DOHH2 (cell line): ENCODE data around the gene SLCO1C1.
A peak's percentile ranks its signal among the peaks of the same experiment; 100 is the strongest.

Experiments
- H3F3A ChIP-seq: fragments of 200-600 bp; sonication (generic), shearing (Covaris generic); 2 replicates; pipeline ENCODE4 v1.6.0; 2016; ENCODE audit warnings: antibody characterized with exemption, mild to moderate bottlenecking; ENCODE audit not compliant: control insufficient read depth, insufficient read depth
- H3K27ac ChIP-seq: fragments of 200-600 bp; sonication (generic); 2 replicates; pipeline ENCODE4 v1.5.1; 2014; ENCODE audit warnings: low read depth, mild to moderate bottlenecking, low read length, moderate library complexity
- H3K27me3 ChIP-seq: fragments of 200-600 bp; sonication (generic); 2 replicates; pipeline ENCODE4 v1.6.1; 2014; ENCODE audit warnings: mild to moderate bottlenecking, low read length, mixed read lengths; ENCODE audit not compliant: control insufficient read depth
- H3K36me3 ChIP-seq: fragments of 200-600 bp; sonication (generic); 2 replicates; pipeline ENCODE4 v1.6.1; 2014; ENCODE audit warnings: mild to moderate bottlenecking, low read length, moderate library complexity, mixed read lengths; ENCODE audit not compliant: control insufficient read depth
- H3K4me1 ChIP-seq: fragments of 200-600 bp; sonication (generic); 2 replicates; pipeline ENCODE4 v1.6.1; 2014; ENCODE audit warnings: mild to moderate bottlenecking, low read length, mixed read lengths; ENCODE audit not compliant: control insufficient read depth
- H3K4me2 ChIP-seq: fragments of 200-600 bp; sonication (generic); 2 replicates; pipeline ENCODE4 v1.6.0; 2014; ENCODE audit warnings: mild to moderate bottlenecking, low read length, moderate library complexity
- H3K4me3 ChIP-seq: fragments of 200-600 bp; sonication (generic); 2 replicates; pipeline ENCODE4 v1.5.1; 2014; ENCODE audit warnings: mild to moderate bottlenecking, low read length, mixed read lengths
- H3K79me2 ChIP-seq: fragments of 200-600 bp; sonication (generic); 2 replicates; pipeline ENCODE4 v1.6.1; 2014; ENCODE audit warnings: mild to moderate bottlenecking, low read length, mixed read lengths; ENCODE audit not compliant: control insufficient read depth
- H3K9me2 ChIP-seq: fragments of 200-600 bp; sonication (generic); replicated peaks from 2 replicates; pipeline ENCODE4 v1.6.1; 2014; ENCODE audit warnings: mild to moderate bottlenecking, low read length, mixed read lengths; ENCODE audit not compliant: control insufficient read depth
- H3K9me3 ChIP-seq: fragments of 200-600 bp; sonication (generic); 2 replicates; pipeline ENCODE4 v1.6.1; 2014; ENCODE audit warnings: antibody characterized with exemption, low read length, mixed read lengths; ENCODE audit not compliant: control insufficient read depth, insufficient read depth
- H4K20me1 ChIP-seq: fragments of 200-600 bp; sonication (generic); 2 replicates; pipeline ENCODE4 v1.6.0; 2014; ENCODE audit warnings: low read depth, mild to moderate bottlenecking, antibody characterized with exemption, low read length, moderate library complexity; ENCODE audit not compliant: control insufficient read depth, insufficient read depth
- EZH2phosphoT487 ChIP-seq: fragments of 200-600 bp; sonication (generic); IDR thresholded peaks from 2 replicates; pipeline ENCODE4 v1.6.1; 2017; ENCODE audit warnings: borderline replicate concordance, mild to moderate bottlenecking, antibody characterized with exemption, low read length, moderate library complexity, mixed read lengths
- TF ChIP-seq, protein P1 (sequence below): fragments of 200-600 bp; sonication (generic); IDR thresholded peaks from one replicate; pipeline ENCODE4 v1.5.1; 2014; ENCODE audit warnings: antibody characterized with exemption, mild to moderate bottlenecking, low read depth, low read length; ENCODE audit not compliant: poor library complexity, severe bottlenecking

The SLCO1C1 gene, protein sequence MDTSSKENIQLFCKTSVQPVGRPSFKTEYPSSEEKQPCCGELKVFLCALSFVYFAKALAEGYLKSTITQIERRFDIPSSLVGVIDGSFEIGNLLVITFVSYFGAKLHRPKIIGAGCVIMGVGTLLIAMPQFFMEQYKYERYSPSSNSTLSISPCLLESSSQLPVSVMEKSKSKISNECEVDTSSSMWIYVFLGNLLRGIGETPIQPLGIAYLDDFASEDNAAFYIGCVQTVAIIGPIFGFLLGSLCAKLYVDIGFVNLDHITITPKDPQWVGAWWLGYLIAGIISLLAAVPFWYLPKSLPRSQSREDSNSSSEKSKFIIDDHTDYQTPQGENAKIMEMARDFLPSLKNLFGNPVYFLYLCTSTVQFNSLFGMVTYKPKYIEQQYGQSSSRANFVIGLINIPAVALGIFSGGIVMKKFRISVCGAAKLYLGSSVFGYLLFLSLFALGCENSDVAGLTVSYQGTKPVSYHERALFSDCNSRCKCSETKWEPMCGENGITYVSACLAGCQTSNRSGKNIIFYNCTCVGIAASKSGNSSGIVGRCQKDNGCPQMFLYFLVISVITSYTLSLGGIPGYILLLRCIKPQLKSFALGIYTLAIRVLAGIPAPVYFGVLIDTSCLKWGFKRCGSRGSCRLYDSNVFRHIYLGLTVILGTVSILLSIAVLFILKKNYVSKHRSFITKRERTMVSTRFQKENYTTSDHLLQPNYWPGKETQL

DNA sequence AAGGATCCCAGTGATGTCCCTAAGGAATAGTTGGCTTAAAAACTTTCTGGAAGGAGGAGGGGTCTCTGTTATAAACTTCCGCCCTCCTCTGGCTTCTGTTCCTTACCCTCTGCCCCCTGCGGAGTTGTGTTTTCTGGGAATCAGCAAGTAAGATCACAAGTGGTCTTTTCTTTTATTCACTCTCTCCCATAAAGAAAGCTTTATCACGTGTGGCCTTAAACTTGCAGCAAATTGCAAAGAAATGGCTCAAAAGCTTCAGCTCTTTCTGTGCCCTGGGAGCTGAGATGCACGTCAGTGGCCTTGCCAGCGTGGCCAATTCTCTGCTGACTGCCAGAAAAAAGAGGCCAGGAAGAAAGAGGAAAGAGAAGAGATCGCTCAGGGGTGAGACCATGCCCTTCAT lies at the start of gene SLCO1C1:
TSS of gene SLCO1C1 (plus strand) at position 101 of the 400 bp plus-strand sequence. CDS start 4,245 bp downstream, outside the sequence.
- Histone ChIP-seq H3K79me2 (no peaks in the 10 kb centered on the region), H3K4me2 (no peak within 1 kb of the TSS), H3K9me2 (no peaks in the 10 kb centered on the region), H3K27me3 (no peaks in the 10 kb centered on the region), H3F3A (no peaks in the 10 kb centered on the region), H3K9me3 (no peaks in the 10 kb centered on the region), H3K4me3 (no peak within 1 kb of the TSS), H3K27ac (no peak within 1 kb of the TSS), H3K4me1 (no peaks in the 10 kb centered on the region), H4K20me1 (no peaks in the 10 kb centered on the region), H3K36me3 (no peaks in the 10 kb centered on the region)
- TF ChIP-seq EZH2phosphoT487 = no peak
- TF ChIP-seq, protein P1, sequence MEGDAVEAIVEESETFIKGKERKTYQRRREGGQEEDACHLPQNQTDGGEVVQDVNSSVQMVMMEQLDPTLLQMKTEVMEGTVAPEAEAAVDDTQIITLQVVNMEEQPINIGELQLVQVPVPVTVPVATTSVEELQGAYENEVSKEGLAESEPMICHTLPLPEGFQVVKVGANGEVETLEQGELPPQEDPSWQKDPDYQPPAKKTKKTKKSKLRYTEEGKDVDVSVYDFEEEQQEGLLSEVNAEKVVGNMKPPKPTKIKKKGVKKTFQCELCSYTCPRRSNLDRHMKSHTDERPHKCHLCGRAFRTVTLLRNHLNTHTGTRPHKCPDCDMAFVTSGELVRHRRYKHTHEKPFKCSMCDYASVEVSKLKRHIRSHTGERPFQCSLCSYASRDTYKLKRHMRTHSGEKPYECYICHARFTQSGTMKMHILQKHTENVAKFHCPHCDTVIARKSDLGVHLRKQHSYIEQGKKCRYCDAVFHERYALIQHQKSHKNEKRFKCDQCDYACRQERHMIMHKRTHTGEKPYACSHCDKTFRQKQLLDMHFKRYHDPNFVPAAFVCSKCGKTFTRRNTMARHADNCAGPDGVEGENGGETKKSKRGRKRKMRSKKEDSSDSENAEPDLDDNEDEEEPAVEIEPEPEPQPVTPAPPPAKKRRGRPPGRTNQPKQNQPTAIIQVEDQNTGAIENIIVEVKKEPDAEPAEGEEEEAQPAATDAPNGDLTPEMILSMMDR = no peak

DNA sequence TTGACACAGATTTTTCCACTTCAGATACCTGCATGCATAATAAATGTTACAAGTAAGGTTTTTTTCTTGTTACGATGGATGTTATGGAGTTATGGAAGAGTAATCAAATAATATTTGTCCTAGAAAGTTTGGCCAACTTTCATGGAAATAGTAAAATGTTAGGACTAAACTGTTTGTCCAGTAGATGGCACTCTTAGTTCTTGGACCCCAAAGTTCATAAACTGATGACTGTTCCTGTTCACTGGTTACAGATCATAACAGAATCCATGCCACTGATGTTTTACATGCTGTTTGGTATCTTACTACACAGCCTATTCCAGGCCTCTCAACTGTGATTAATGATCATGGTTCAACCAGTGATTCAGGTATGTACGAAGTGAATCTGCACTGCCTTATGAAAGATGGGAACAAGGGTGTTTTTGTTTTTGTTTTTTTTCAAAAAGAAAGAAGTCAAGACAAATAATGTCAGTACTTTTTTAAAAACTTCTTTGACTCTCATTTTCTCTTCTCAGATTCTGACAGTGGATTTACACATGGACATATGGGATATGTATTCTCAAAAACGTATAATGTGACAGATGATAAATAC lies 48.8 kb upstream of the SLCO1C1 start:
- Histone ChIP-seq H3K27ac (no peak overlapping the region), H3K9me2 (no peaks in the 10 kb centered on the region), H3K4me3 (no peak overlapping the region), H3K9me3 (no peaks in the 10 kb centered on the region), H4K20me1 (no peaks in the 10 kb centered on the region), H3K27me3 (no peaks in the 10 kb centered on the region), H3K4me2 (no peak overlapping the region), H3F3A (no peaks in the 10 kb centered on the region), H3K79me2 (no peaks in the 10 kb centered on the region), H3K4me1 (no peaks in the 10 kb centered on the region), H3K36me3 (no peaks in the 10 kb centered on the region)
- TF ChIP-seq, protein P1 = peak; percentile 71
- TF ChIP-seq EZH2phosphoT487 = no peak

- H3K4me3 ChIP-seq = no peak overlapping the region
- H3K27me3 ChIP-seq = no peaks in the 10 kb centered on the region
- H3K9me3 ChIP-seq = no peaks in the 10 kb centered on the region
- H3K4me2 ChIP-seq = no peak overlapping the region
- no peak overlapping the region for H3K27ac ChIP-seq
- no peaks in the 10 kb centered on the region for H3K9me2 ChIP-seq
- no peaks in the 10 kb centered on the region for H3K4me1 ChIP-seq
- no peak for TF ChIP-seq EZH2phosphoT487
- TF ChIP-seq, protein P1 = no peak
- H4K20me1 ChIP-seq = no peaks in the 10 kb centered on the region
- H3K36me3 ChIP-seq = no peaks in the 10 kb centered on the region
- no peaks in the 10 kb centered on the region for H3K79me2 ChIP-seq
- H3F3A ChIP-seq = no peaks in the 10 kb centered on the region
These were observed 41.3 kb upstream of the SLCO1C1 start for GRCh38 chr12:20653871-20654270.
